ENCODE data around the gene LASP1.

DNA sequence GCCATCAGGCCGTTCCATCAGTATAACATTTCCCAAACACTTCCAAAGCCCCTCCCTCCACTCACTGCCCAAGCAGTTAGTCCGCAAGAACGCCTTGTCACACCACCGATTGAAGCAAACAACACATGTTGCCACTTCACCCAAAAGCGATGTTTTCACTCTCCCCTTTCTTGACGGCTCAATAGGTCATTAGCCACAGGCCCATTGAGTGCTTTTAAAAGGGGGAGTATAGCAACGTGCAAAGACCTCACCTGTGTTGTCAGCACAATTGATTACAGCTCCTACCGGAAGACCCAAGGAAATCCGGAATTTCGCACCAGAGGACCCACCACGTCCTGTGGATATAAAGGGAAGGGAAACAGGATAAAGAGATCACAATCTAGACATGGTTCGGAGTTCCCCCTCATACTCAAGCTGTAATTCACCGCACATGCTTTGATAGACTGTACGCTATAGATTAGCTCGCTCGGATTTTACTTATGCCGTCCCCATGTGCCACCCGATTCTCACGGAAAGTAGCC, 17.0 kb upstream of the LASP1 start:
- no peak for TF ChIP-seq POLR2AphosphoS5 (IDR thresholded peaks at IDR 0.05; ENCODE audit: low read depth)
- TF ChIP-seq, protein P1, sequence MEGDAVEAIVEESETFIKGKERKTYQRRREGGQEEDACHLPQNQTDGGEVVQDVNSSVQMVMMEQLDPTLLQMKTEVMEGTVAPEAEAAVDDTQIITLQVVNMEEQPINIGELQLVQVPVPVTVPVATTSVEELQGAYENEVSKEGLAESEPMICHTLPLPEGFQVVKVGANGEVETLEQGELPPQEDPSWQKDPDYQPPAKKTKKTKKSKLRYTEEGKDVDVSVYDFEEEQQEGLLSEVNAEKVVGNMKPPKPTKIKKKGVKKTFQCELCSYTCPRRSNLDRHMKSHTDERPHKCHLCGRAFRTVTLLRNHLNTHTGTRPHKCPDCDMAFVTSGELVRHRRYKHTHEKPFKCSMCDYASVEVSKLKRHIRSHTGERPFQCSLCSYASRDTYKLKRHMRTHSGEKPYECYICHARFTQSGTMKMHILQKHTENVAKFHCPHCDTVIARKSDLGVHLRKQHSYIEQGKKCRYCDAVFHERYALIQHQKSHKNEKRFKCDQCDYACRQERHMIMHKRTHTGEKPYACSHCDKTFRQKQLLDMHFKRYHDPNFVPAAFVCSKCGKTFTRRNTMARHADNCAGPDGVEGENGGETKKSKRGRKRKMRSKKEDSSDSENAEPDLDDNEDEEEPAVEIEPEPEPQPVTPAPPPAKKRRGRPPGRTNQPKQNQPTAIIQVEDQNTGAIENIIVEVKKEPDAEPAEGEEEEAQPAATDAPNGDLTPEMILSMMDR (IDR thresholded peaks at IDR 0.05; ENCODE audit: insufficient read depth, low read length): no peak
- TF ChIP-seq, protein P2, sequence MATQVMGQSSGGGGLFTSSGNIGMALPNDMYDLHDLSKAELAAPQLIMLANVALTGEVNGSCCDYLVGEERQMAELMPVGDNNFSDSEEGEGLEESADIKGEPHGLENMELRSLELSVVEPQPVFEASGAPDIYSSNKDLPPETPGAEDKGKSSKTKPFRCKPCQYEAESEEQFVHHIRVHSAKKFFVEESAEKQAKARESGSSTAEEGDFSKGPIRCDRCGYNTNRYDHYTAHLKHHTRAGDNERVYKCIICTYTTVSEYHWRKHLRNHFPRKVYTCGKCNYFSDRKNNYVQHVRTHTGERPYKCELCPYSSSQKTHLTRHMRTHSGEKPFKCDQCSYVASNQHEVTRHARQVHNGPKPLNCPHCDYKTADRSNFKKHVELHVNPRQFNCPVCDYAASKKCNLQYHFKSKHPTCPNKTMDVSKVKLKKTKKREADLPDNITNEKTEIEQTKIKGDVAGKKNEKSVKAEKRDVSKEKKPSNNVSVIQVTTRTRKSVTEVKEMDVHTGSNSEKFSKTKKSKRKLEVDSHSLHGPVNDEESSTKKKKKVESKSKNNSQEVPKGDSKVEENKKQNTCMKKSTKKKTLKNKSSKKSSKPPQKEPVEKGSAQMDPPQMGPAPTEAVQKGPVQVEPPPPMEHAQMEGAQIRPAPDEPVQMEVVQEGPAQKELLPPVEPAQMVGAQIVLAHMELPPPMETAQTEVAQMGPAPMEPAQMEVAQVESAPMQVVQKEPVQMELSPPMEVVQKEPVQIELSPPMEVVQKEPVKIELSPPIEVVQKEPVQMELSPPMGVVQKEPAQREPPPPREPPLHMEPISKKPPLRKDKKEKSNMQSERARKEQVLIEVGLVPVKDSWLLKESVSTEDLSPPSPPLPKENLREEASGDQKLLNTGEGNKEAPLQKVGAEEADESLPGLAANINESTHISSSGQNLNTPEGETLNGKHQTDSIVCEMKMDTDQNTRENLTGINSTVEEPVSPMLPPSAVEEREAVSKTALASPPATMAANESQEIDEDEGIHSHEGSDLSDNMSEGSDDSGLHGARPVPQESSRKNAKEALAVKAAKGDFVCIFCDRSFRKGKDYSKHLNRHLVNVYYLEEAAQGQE (IDR thresholded peaks at IDR 0.05; ENCODE audit: insufficient replicate concordance, low read depth): no peak
